HG03571 (cell line): ENCODE results near the gene FAM222A.
A peak's percentile ranks its signal among the peaks of the same experiment; 100 is the strongest.

Experiments used
- ATAC-seq: cut with Tn5 transposase; IDR thresholded peaks from one replicate; pipeline ENCODE4 v1.9.1; 2021; ENCODE audit not compliant: unreplicated experiment

Gene FAM222A

GRCh38 chr12:109710747-109711595, 2.7 kb upstream of the FAM222A start:
- ATAC-seq, result no peak

- no peak for ATAC-seq
These were observed 1.8 kb upstream of the FAM222A start for GRCh38 chr12:109711596-109712461.

GRCh38 chr12:109714141-109714912, 702 bp downstream of the FAM222A start:
- ATAC-seq, result peak; percentile 20

- ATAC-seq, result no peak
These were observed 1.3 kb downstream of the FAM222A start for GRCh38 chr12:109714913-109715244.

GRCh38 chr12:109715310-109716091, 1.9 kb downstream of the FAM222A start:
- ATAC-seq, result no peak

GRCh38 chr12:109716092-109716479, 2.5 kb downstream of the FAM222A start:
- no peak for ATAC-seq

- no peak for ATAC-seq
These were observed 3.1 kb downstream of the FAM222A start for GRCh38 chr12:109716512-109717389.

- ATAC-seq, result no peak
These were observed 4.0 kb downstream of the FAM222A start for GRCh38 chr12:109717390-109718357.

GRCh38 chr12:109718390-109718789, 4.8 kb downstream of the FAM222A start:
- no peak for ATAC-seq

- ATAC-seq, result no peak
These were observed 5.7 kb downstream of the FAM222A start for GRCh38 chr12:109719123-109720022.

GRCh38 chr12:109720152-109720856, 6.7 kb downstream of the FAM222A start:
- ATAC-seq, result no peak

GRCh38 chr12:109720857-109721189, 7.2 kb downstream of the FAM222A start:
- no peak for ATAC-seq

- ATAC-seq, result no peak
These were observed 7.7 kb downstream of the FAM222A start for GRCh38 chr12:109721276-109721675.

GRCh38 chr12:109722022-109722720, 8.5 kb downstream of the FAM222A start:
- ATAC-seq, result no peak

GRCh38 chr12:109722721-109723094, 9.1 kb downstream of the FAM222A start:
- no peak for ATAC-seq

- no peak for ATAC-seq
These were observed 9.8 kb downstream of the FAM222A start for GRCh38 chr12:109723311-109723881.
